BE2C (cell line): ENCODE results near the gene ABR.
"Not testable (repeated sequence)": the region's sequence is repeated elsewhere in the genome, so short reads cannot be mapped to it uniquely, and the experiment has no call there.

Experiments used
- DNase-seq: peaks from one replicate; pipeline ENCODE4 v3.0.0-alpha.2; 2020
- H3K27me3 ChIP-seq: fragments of 250-450 bp; sonication (Bioruptor Pico); 2 replicates; pipeline ENCODE4 v1.5.1; 2020; ENCODE audit warnings: mild to moderate bottlenecking
- H3K36me3 ChIP-seq: fragments of 250-450 bp; sonication (Bioruptor Pico); 2 replicates; pipeline ENCODE4 v1.5.1; 2020; ENCODE audit warnings: mild to moderate bottlenecking
- H3K4me1 ChIP-seq: fragments of 250-450 bp; sonication (Bioruptor Pico); 2 replicates; pipeline ENCODE4 v1.5.1; 2020
- H3K4me3 ChIP-seq: 2 replicates; pipeline ENCODE4 v1.5.1; 2011; ENCODE audit warnings: low read depth, low read length
- H3K9me3 ChIP-seq: fragments of 250-450 bp; sonication (Bioruptor Pico); 2 replicates; pipeline ENCODE4 v1.5.1; 2020
- CTCF ChIP-seq: IDR thresholded peaks from 2 replicates; pipeline ENCODE4 v1.5.1; 2012; ENCODE audit warnings: mild to moderate bottlenecking, low read depth, low read length

ABR gene

GRCh38 chr17:1100382-1100781 lies 79.4 kb downstream of the ABR start:
- Histone ChIP-seq H3K9me3 (no peaks in the 10 kb centered on the region), H3K36me3 (no peaks in the 10 kb centered on the region), H3K4me1 (no peaks in the 10 kb centered on the region), H3K4me3 (no peak overlapping the region), H3K27me3 (no peaks in the 10 kb centered on the region)
- no peak for DNase-seq
- no peak for TF ChIP-seq CTCF

GRCh38 chr17:1099242-1099641 lies 80.5 kb downstream of the ABR start:
- TF ChIP-seq CTCF: no peak
- DNase-seq: no peak
- no peaks in the 10 kb centered on the region for H3K9me3 ChIP-seq
- H3K4me3 ChIP-seq: no peak overlapping the region
- H3K36me3 ChIP-seq: no peaks in the 10 kb centered on the region
- H3K4me1 ChIP-seq: no peaks in the 10 kb centered on the region
- H3K27me3 ChIP-seq: no peaks in the 10 kb centered on the region

GRCh38 chr17:1097972-1098744 lies 81.6 kb downstream of the ABR start:
- not testable (repeated sequence) for DNase-seq, H3K4me3 ChIP-seq, H3K36me3 ChIP-seq, H3K27me3 ChIP-seq, H3K4me1 ChIP-seq, H3K9me3 ChIP-seq

- TF ChIP-seq CTCF: no peak
- DNase-seq: no peak
- no peak overlapping the region for H3K4me3 ChIP-seq
- H3K36me3 ChIP-seq: no peaks in the 10 kb centered on the region
- no peaks in the 10 kb centered on the region for H3K4me1 ChIP-seq
- H3K27me3 ChIP-seq: no peaks in the 10 kb centered on the region
- no peaks in the 10 kb centered on the region for H3K9me3 ChIP-seq
Measured at GRCh38 chr17:1096215-1096614, 83.6 kb downstream of the ABR start.

- no peak overlapping the region for H3K4me3 ChIP-seq
- no peaks in the 10 kb centered on the region for H3K9me3 ChIP-seq
- DNase-seq: no peak
- no peaks in the 10 kb centered on the region for H3K4me1 ChIP-seq
- no peaks in the 10 kb centered on the region for H3K36me3 ChIP-seq
- no peaks in the 10 kb centered on the region for H3K27me3 ChIP-seq
- no peak for TF ChIP-seq CTCF
Measured at GRCh38 chr17:1095853-1096173, 84.0 kb downstream of the ABR start.

GRCh38 chr17:1095090-1095852 lies 84.5 kb downstream of the ABR start:
- no peaks in the 10 kb centered on the region for H3K4me1 ChIP-seq
- no peak for DNase-seq
- no peak overlapping the region for H3K4me3 ChIP-seq
- no peaks in the 10 kb centered on the region for H3K9me3 ChIP-seq
- no peaks in the 10 kb centered on the region for H3K27me3 ChIP-seq
- no peak for TF ChIP-seq CTCF
- no peaks in the 10 kb centered on the region for H3K36me3 ChIP-seq
